ENCODE measurements around the gene GGTLC1. TPM values are rescaled to one million over a fixed set of nuclear protein-coding genes. Genes with fewer than 3 reads are reported as not detected.

Gene GGTLC1
- total RNA-seq (2021) = not detected in 2 replicates
- long read RNA-seq = 0 reads

GRCh38 chr20:23988561-23988960 lies at the start of gene GGTLC1:
Gene GGTLC1 (minus strand): TSS chr20:23988779. CDS start chr20:23986611, 2,168 bp downstream.
- Histone ChIP-seq H3K23ac (ENCODE audit: insufficient read length, low read depth, low read length) (no peak within 1 kb of the TSS), H2BK5ac (ENCODE audit: insufficient read length, low read length) (no peak within 1 kb of the TSS), H4K20me1 (ENCODE audit: control insufficient read depth, insufficient read depth, insufficient read length) (no peaks in the 10 kb centered on the region), H2BK15ac (ENCODE audit: low read depth, low read length) (no peak within 1 kb of the TSS), H2BK20ac (ENCODE audit: low read depth, low read length, poor library complexity, severe bottlenecking) (no peak within 1 kb of the TSS), H3K9ac (ENCODE audit: extremely low read depth, insufficient read length, low read length) (no peak within 1 kb of the TSS), H4K5ac (ENCODE audit: insufficient read length, low read depth, low read length) (no peak within 1 kb of the TSS), H2AK5ac (ENCODE audit: insufficient read length, low read length) (no peak within 1 kb of the TSS), H3K27ac (ENCODE audit: insufficient read length, low read depth, low read length) (no peak within 1 kb of the TSS), H3K4me2 (ENCODE audit: insufficient read depth, insufficient read length, low read length) (no peak within 1 kb of the TSS), H3K18ac (ENCODE audit: insufficient read length, low read depth, low read length) (no peak within 1 kb of the TSS), H3K56ac (ENCODE audit: insufficient read length, low read depth, low read length) (no peak within 1 kb of the TSS), H3K9me3 (ENCODE audit: control insufficient read depth, low read depth, low read length) (no peaks in the 10 kb centered on the region), H3K23me2 (ENCODE audit: insufficient read length, low read depth, low read length, poor library complexity, severe bottlenecking) (no peaks in the 10 kb centered on the region), H3K4me1 (ENCODE audit: insufficient read depth, low read length) (no peaks in the 10 kb centered on the region), H3T11ph (ENCODE audit: low read length) (no peak within 1 kb of the TSS), H3K79me2 (ENCODE audit: insufficient read depth, low read length) (no peaks in the 10 kb centered on the region), H2BK120ac (ENCODE audit: low read depth, low read length, poor library complexity, severe bottlenecking) (no peak within 1 kb of the TSS), H3K27me3 (ENCODE audit: insufficient read depth, low read length) (no peaks in the 10 kb centered on the region), H3K79me1 (ENCODE audit: insufficient read depth, low read depth, low read length, poor library complexity, severe bottlenecking) (no peaks in the 10 kb centered on the region), H3K4ac (ENCODE audit: low read depth, low read length) (no peak within 1 kb of the TSS), H4K91ac (ENCODE audit: insufficient read length, low read depth, low read length) (no peak within 1 kb of the TSS), H4K8ac (replicated peaks; ENCODE audit: insufficient read length, low read depth, low read length) (no peak within 1 kb of the TSS), H3K14ac (ENCODE audit: insufficient read depth, low read length) (no peak within 1 kb of the TSS), H2BK12ac (ENCODE audit: insufficient read length, low read depth, low read length) (no peak within 1 kb of the TSS), H2AFZ (ENCODE audit: low read length) (no peak within 1 kb of the TSS)
- no peak for TF ChIP-seq CTCF (conservative IDR thresholded peaks at IDR 0.05)
- Mint-ChIP-seq H3K27me3 (ENCODE audit: low read depth) (no peaks in the 10 kb centered on the region; the same call in 1 of the 2 replicates), H3K4me1 (no peaks in the 10 kb centered on the region), H3K4me3 (peak within 1 kb of the TSS in 1 of 2 experiments; percentile 32; a peak in 1 of 5 replicates), H3K36me3 (ENCODE audit: insufficient read depth in 1 of 3, low read depth in 3 of 3) (no peaks in the 10 kb centered on the region), H3K9me3 (peaks cover 0 to 1% of the 10 kb centered on the region in 2 experiments; a peak in 1 of 5 replicates), H3K27ac (peak within 1 kb of the TSS in 1 of 3 experiments; percentile 22; a peak in 1 of 7 replicates)
- DNase-seq = no peak
- no CpG with 5 or more reads among the region's 26 CpGs for WGBS (ENCODE audit: extremely low coverage, insufficient read length, low lambda C conversion rate)
